ENCODE results near the gene RNF213.
"Not testable (repeated sequence)": the region's sequence is repeated elsewhere in the genome, so short reads cannot be mapped to it uniquely, and the experiment has no call there.

The RNF213 gene

GRCh38 chr17:80244448-80244847 is 16.2 kb upstream of the RNF213 start:
- not testable (repeated sequence) for H3K27me3 ChIP-seq (ENCODE audit: control insufficient read depth in 1 of 2, insufficient read depth in 2 of 2, low read length in 2 of 2); H3K27ac ChIP-seq (ENCODE audit: low read length); H3K4me1 ChIP-seq (ENCODE audit: control insufficient read depth, insufficient read depth, low read length); H3K9me3 ChIP-seq (ENCODE audit: control insufficient read depth in 2 of 2, low read length in 2 of 2); H3K4me3 ChIP-seq (ENCODE audit: low read length in 2 of 2); H3K9ac ChIP-seq (ENCODE audit: low read length in 2 of 2)
- peaks cover 33 to 44% of the 10 kb centered on the region in 2 donors for H3K36me3 ChIP-seq (ENCODE audit: control insufficient read depth in 2 of 2, insufficient read depth in 2 of 2, low read length in 2 of 2)

- H3K4me3 ChIP-seq (ENCODE audit: low read length in 2 of 2), result no peak overlapping the region
- no peak overlapping the region for H3K9ac ChIP-seq (ENCODE audit: low read length in 2 of 2)
- H3K4me1 ChIP-seq (ENCODE audit: control insufficient read depth, insufficient read depth, low read length), result no peaks in the 10 kb centered on the region
- peaks cover 33 to 44% of the 10 kb centered on the region in 2 donors for H3K36me3 ChIP-seq (ENCODE audit: control insufficient read depth in 2 of 2, insufficient read depth in 2 of 2, low read length in 2 of 2)
- no peak overlapping the region for H3K27ac ChIP-seq (ENCODE audit: low read length)
- no peaks in the 10 kb centered on the region for H3K9me3 ChIP-seq (ENCODE audit: control insufficient read depth in 2 of 2, low read length in 2 of 2)
- H3K27me3 ChIP-seq (ENCODE audit: control insufficient read depth in 1 of 2, insufficient read depth in 2 of 2, low read length in 2 of 2), result no peaks in the 10 kb centered on the region
Measured at GRCh38 chr17:80244871-80245509, 15.7 kb upstream of the RNF213 start.

GRCh38 chr17:80245566-80246265 is 14.9 kb upstream of the RNF213 start:
- Histone ChIP-seq H3K4me3 (ENCODE audit: low read length in 2 of 2) (no peak overlapping the region), H3K36me3 (ENCODE audit: control insufficient read depth in 2 of 2, insufficient read depth in 2 of 2, low read length in 2 of 2) (peaks cover 33 to 47% of the 10 kb centered on the region in 2 donors), H3K9me3 (ENCODE audit: control insufficient read depth in 2 of 2, low read length in 2 of 2) (no peaks in the 10 kb centered on the region), H3K27ac (ENCODE audit: low read length) (no peak overlapping the region), H3K4me1 (ENCODE audit: control insufficient read depth, insufficient read depth, low read length) (no peaks in the 10 kb centered on the region), H3K27me3 (ENCODE audit: control insufficient read depth in 1 of 2, insufficient read depth in 2 of 2, low read length in 2 of 2) (no peaks in the 10 kb centered on the region), H3K9ac (ENCODE audit: low read length in 2 of 2) (no peak overlapping the region)

GRCh38 chr17:80246266-80246681 is 14.4 kb upstream of the RNF213 start:
- Histone ChIP-seq H3K36me3 (ENCODE audit: control insufficient read depth in 2 of 2, insufficient read depth in 2 of 2, low read length in 2 of 2) (peaks cover 29 to 45% of the 10 kb centered on the region in 2 donors), H3K4me3 (ENCODE audit: low read length in 2 of 2) (no peak overlapping the region), H3K27ac (ENCODE audit: low read length) (no peak overlapping the region), H3K9ac (ENCODE audit: low read length in 2 of 2) (no peak overlapping the region), H3K9me3 (ENCODE audit: control insufficient read depth in 2 of 2, low read length in 2 of 2) (no peaks in the 10 kb centered on the region), H3K27me3 (ENCODE audit: control insufficient read depth in 1 of 2, insufficient read depth in 2 of 2, low read length in 2 of 2) (no peaks in the 10 kb centered on the region), H3K4me1 (ENCODE audit: control insufficient read depth, insufficient read depth, low read length) (no peaks in the 10 kb centered on the region)

- Histone ChIP-seq H3K27ac (ENCODE audit: low read length) (no peak overlapping the region), H3K36me3 (ENCODE audit: control insufficient read depth in 2 of 2, insufficient read depth in 2 of 2, low read length in 2 of 2) (peaks cover 25 to 46% of the 10 kb centered on the region in 2 donors), H3K4me3 (ENCODE audit: low read length in 2 of 2) (no peak overlapping the region), H3K9me3 (ENCODE audit: control insufficient read depth in 2 of 2, low read length in 2 of 2) (no peaks in the 10 kb centered on the region), H3K27me3 (ENCODE audit: control insufficient read depth in 1 of 2, insufficient read depth in 2 of 2, low read length in 2 of 2) (no peaks in the 10 kb centered on the region), H3K9ac (ENCODE audit: low read length in 2 of 2) (no peak overlapping the region), H3K4me1 (ENCODE audit: control insufficient read depth, insufficient read depth, low read length) (no peaks in the 10 kb centered on the region)
Measured at GRCh38 chr17:80246726-80247125, 13.9 kb upstream of the RNF213 start.

- no peak overlapping the region for H3K9ac ChIP-seq (ENCODE audit: low read length in 2 of 2)
- no peaks in the 10 kb centered on the region for H3K4me1 ChIP-seq (ENCODE audit: control insufficient read depth, insufficient read depth, low read length)
- no peaks in the 10 kb centered on the region for H3K9me3 ChIP-seq (ENCODE audit: control insufficient read depth in 2 of 2, low read length in 2 of 2)
- H3K4me3 ChIP-seq (ENCODE audit: low read length in 2 of 2), result no peak overlapping the region
- no peak overlapping the region for H3K27ac ChIP-seq (ENCODE audit: low read length)
- H3K27me3 ChIP-seq (ENCODE audit: control insufficient read depth in 1 of 2, insufficient read depth in 2 of 2, low read length in 2 of 2), result no peaks in the 10 kb centered on the region
- H3K36me3 ChIP-seq (ENCODE audit: control insufficient read depth in 2 of 2, insufficient read depth in 2 of 2, low read length in 2 of 2), result peaks cover 24 to 47% of the 10 kb centered on the region in 2 donors
Measured at GRCh38 chr17:80247561-80247960, 13.1 kb upstream of the RNF213 start.

GRCh38 chr17:80248001-80248893 is 12.4 kb upstream of the RNF213 start:
- peaks cover 26 to 49% of the 10 kb centered on the region in 2 donors for H3K36me3 ChIP-seq (ENCODE audit: control insufficient read depth in 2 of 2, insufficient read depth in 2 of 2, low read length in 2 of 2)
- no peaks in the 10 kb centered on the region for H3K9me3 ChIP-seq (ENCODE audit: control insufficient read depth in 2 of 2, low read length in 2 of 2)

GRCh38 chr17:80248894-80249710 is 11.6 kb upstream of the RNF213 start:
- no peaks in the 10 kb centered on the region for H3K27me3 ChIP-seq (ENCODE audit: control insufficient read depth in 1 of 2, insufficient read depth in 2 of 2, low read length in 2 of 2)

More at GRCh38 chr17:80248001-80248893, 12.4 kb upstream of the RNF213 start:
- Histone ChIP-seq H3K27ac (ENCODE audit: low read length) (no peak overlapping the region), H3K9ac (ENCODE audit: low read length in 2 of 2) (no peak overlapping the region), H3K4me1 (ENCODE audit: control insufficient read depth, insufficient read depth, low read length) (no peaks in the 10 kb centered on the region), H3K4me3 (ENCODE audit: low read length in 2 of 2) (no peak overlapping the region), H3K27me3 (ENCODE audit: control insufficient read depth in 1 of 2, insufficient read depth in 2 of 2, low read length in 2 of 2) (no peaks in the 10 kb centered on the region)

GRCh38 chr17:80251966-80252365 is 8.7 kb upstream of the RNF213 start:
- Histone ChIP-seq H3K36me3 (ENCODE audit: control insufficient read depth in 2 of 2, insufficient read depth in 2 of 2, low read length in 2 of 2) (peaks cover 9 to 30% of the 10 kb centered on the region in 2 donors), H3K9me3 (ENCODE audit: control insufficient read depth in 2 of 2, low read length in 2 of 2) (no peaks in the 10 kb centered on the region), H3K27me3 (ENCODE audit: control insufficient read depth in 1 of 2, insufficient read depth in 2 of 2, low read length in 2 of 2) (no peaks in the 10 kb centered on the region), H3K27ac (ENCODE audit: low read length) (no peak overlapping the region), H3K4me1 (ENCODE audit: control insufficient read depth, insufficient read depth, low read length) (no peaks in the 10 kb centered on the region), H3K9ac (ENCODE audit: low read length in 2 of 2) (no peak overlapping the region), H3K4me3 (ENCODE audit: low read length in 2 of 2) (no peak overlapping the region)

More at GRCh38 chr17:80248894-80249710, 11.6 kb upstream of the RNF213 start:
- Histone ChIP-seq H3K9me3 (ENCODE audit: control insufficient read depth in 2 of 2, low read length in 2 of 2) (no peaks in the 10 kb centered on the region), H3K4me1 (ENCODE audit: control insufficient read depth, insufficient read depth, low read length) (no peaks in the 10 kb centered on the region), H3K36me3 (ENCODE audit: control insufficient read depth in 2 of 2, insufficient read depth in 2 of 2, low read length in 2 of 2) (peaks cover 23 to 45% of the 10 kb centered on the region in 2 donors), H3K27ac (ENCODE audit: low read length) (no peak overlapping the region), H3K4me3 (ENCODE audit: low read length in 2 of 2) (no peak overlapping the region), H3K9ac (ENCODE audit: low read length in 2 of 2) (no peak overlapping the region)

GRCh38 chr17:80252871-80253270 is 7.8 kb upstream of the RNF213 start:
- Histone ChIP-seq H3K36me3 (ENCODE audit: control insufficient read depth in 2 of 2, insufficient read depth in 2 of 2, low read length in 2 of 2) (peaks cover 9 to 27% of the 10 kb centered on the region in 2 donors), H3K4me3 (ENCODE audit: low read length in 2 of 2) (no peak overlapping the region), H3K27ac (ENCODE audit: low read length) (no peak overlapping the region), H3K9ac (ENCODE audit: low read length in 2 of 2) (no peak overlapping the region), H3K27me3 (ENCODE audit: control insufficient read depth in 1 of 2, insufficient read depth in 2 of 2, low read length in 2 of 2) (no peaks in the 10 kb centered on the region), H3K9me3 (ENCODE audit: control insufficient read depth in 2 of 2, low read length in 2 of 2) (no peaks in the 10 kb centered on the region), H3K4me1 (ENCODE audit: control insufficient read depth, insufficient read depth, low read length) (no peaks in the 10 kb centered on the region)

Data from stomach smooth muscle (tissue), 2 donors.